ENCODE measurements around the gene TYK2.
A peak's percentile ranks its signal among the peaks of the same experiment; 100 is the strongest.
"Not testable (repeated sequence)": the region's sequence is repeated elsewhere in the genome, so short reads cannot be mapped to it uniquely, and the experiment has no call there.

The TYK2 gene

DNA sequence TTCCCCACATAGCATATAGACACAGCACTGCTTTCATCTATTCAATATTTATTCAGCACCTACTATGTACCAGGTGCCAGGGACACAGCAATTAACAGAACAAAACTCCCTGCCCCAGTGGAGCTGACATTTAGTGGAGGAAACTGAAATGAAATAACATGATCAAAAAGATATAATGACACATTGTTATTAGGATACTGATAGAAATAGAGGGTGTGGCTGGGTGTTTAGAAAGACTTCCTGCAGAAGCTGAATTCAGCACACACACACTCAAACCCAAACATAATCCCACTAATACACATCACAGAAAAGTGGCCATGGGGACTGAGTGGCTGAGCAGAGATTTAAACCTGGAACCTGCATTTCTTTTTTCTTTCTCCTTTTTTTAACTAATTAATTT is 26.7 kb upstream of the TYK2 start:
- no peak for DNase-seq

GRCh38 chr19:10406191-10406590 is 25.8 kb upstream of the TYK2 start:
- no peak for DNase-seq

- peak; percentile 58 for DNase-seq
These were observed 24.8 kb upstream of the TYK2 start for GRCh38 chr19:10404888-10405820.

- DNase-seq: peak; percentile 99
These were observed 23.0 kb upstream of the TYK2 start, which contains the start of gene CDC37 for GRCh38 chr19:10403137-10404021. CDC37 (minus strand) TSS chr19:10403542; CDS start chr19:10403479, 63 bp downstream.

DNA sequence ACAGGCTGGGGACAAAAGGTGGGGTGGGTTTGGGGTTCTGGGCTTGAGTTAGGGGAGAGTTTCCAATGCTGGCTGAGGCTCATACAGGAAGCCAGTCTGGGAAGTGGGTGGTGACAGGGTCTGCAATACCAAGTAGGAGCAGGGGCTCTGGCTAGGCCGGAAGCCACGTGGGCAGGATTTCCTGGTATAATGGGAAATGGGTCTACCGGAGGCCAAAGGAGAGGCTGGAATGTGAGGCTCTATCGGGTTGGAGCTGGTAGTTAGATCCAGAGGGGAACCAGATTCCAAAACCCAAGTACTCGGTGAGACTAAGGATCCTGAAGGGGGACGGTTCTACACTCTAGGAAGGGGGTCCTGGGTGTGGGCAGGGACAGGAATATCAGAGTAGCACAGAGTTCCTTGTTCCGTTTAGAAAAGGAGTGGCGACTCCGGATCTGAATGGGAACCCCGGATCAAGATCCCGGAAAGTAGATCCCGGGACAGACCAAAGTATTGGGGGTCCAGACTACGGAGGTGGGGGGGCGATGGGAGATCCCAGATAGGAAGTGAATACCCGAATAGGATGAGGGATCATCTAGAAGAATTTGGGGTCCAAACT is 22.2 kb upstream of the TYK2 start:
- DNase-seq: no peak

DNA sequence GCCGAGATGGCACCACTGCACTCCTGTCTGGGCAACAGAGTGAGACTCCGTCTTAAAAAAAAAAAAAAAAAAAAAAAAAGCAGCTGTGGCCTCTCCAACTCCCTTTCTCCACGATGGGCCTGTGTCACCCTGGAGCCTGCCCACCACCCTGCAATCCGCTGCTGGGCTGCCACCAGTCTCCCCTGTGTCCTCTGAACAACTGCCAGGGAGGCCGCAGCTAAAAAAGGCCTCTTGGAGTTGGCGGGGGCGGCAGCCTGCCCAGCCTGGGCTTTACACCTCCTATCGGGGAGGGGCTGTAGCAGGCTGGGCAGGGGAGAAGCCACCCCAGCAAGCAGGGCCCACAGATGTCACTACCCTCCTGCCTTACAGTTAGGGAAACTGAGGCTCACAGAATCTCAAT is 19.5 kb upstream of the TYK2 start:
- DNase-seq: no peak

GRCh38 chr19:10399340-10399739 is 19.0 kb upstream of the TYK2 start:
- DNase-seq: not testable (repeated sequence)

DNA sequence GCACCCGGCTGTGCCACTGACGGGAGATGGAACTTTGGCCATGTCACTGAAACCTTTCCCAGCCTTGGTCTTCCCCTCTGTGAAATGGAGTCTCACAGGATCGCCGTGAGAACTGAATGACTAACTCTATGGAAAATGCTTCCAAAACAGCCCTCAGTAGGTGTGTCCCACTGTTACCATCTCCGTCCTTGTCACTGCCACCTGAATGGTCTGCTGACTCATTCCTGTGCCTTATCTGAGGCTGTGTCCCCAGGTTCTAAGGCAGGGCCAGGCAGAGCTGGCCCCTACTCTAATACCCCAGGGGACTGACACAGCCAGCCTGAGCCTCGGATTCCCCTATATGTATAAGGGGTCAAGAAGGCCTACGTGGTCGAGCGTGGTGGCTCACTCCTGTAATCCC is 18.4 kb upstream of the TYK2 start:
- DNase-seq: no peak

DNA sequence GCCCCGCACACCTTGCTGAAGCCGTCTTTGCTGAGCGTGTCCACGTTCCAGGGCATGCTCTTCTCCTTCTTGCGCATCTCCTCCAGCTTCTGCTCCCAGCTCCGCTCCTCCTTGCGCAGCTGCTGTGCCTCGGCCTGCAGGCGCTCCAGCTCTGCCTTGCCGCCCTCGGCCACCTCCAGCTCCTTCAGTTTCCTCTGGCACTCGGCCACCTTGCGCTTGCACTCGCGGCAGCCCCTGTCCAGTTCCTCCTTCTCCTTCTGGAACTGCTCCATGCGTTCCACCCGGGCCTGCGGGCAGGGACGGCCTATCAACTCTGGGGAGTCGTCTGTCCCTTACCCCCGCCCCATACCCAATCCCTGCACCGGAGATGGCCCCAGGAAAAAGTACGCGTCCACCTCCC is 15.5 kb upstream of the TYK2 start:
- no peak for DNase-seq

DNA sequence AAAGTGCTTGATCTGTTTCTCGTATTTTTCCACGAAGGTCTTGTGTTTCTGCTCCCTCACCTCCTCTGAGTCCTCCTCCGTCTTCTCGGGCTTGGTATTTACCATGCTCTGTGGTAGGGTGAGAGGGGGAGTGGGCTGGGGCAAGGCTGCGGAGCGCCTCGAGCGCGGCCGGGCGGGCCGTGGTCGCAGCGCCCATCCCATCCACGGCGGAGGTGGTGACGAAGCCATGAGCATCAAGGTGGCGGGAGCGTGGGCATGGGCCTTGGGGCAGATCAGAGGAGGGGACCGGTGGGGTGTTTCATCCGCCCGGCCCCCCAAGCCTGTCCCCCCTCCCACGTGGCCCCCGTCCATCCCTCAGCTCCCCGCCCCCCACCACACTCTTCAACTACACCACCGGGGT is 15.1 kb upstream of the TYK2 start:
- DNase-seq: no peak

- no peak for DNase-seq
These were observed 14.6 kb upstream of the TYK2 start for GRCh38 chr19:10395003-10395402.

DNA sequence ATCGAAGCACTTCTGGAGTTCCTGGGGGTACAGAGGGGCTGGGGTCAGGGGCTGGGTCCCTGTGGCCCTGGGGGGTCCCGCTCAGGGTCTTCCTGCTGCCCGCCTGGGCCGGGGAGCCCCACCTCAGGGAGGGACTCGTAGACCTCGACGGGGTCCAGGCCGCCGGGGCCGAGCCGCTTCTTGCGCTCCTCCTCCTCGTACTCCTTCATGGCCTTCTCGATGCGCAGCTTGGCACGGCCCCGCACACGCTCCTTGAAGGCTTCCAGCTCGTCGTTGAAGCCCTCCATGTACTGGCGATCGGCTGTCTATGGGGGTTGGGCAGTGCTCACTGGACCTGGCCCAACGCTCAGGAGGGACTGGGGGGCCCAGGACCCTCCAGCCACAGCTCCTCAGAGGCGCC is 12.8 kb upstream of the TYK2 start:
- no peak for DNase-seq

DNA sequence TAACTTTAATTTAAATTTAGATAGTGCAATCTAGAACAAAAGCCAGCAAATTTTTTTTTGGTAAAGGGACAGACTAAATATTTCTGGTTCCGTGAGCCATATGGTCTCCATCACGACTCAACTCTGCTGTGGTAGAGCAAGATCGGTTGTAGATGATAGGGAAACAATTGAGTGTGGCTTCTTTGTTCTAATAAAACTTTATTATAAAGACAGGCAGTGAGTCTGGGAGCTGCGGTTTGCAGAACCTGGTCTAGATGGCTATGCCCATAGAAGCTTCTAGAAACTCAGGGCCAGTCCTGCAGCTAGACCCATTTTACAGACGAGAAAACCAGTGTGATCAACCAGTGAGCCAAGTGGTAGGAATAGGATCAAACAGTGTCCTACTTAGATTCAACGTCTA is 11.7 kb upstream of the TYK2 start:
- DNase-seq: no peak

DNA sequence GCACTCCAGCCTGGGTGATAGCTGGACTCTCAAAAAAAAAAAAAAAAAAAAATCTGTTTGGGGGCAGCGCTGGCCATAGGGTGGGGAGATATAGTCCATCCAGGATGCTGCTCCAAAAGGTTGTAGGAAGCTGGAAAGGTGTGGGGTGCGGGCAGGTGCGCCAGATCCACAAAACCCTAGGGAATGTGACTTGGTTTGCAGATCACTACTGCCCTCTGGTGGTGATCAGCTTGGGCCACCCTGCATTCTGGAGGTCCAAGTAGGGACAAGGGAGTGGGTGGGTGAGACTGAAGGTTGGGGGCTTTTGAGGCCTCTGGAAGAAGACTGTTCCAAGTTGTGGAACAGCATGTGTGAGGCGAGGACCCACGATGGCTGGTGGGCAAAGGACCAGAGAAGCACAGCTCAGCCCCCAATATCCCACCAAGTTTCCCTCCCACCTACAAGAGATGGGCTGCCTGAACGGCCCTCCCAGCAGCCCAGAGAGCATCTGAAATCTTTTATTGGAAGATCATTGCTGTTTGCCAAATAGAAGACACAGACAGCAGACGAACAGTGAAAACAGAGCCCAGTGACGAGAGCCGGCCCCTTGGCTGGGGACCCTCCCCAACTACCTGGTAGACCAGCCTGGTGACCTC is 10.4 kb upstream of the TYK2 start:
- DNase-seq: peak; percentile 67

DNA sequence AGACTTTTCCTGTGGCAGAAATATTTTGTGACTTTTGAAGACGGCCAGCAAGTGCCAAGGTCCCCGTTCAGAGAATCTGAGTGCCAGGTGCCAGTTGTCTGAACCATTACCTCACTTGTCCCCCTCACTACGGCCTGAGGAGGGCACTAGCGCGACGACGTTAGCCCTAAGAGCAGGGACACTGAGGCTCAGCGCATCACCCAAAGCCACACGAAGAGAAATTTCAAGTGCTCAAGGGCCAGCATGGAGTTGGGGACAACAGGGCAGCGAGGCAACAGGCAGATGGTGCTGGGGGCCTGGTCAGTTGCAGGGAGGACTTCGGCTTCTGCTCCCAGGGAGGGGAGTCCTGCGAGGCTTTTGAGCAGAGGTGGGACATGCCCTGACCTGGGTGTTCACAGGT is 9.5 kb upstream of the TYK2 start:
- DNase-seq: no peak

DNA sequence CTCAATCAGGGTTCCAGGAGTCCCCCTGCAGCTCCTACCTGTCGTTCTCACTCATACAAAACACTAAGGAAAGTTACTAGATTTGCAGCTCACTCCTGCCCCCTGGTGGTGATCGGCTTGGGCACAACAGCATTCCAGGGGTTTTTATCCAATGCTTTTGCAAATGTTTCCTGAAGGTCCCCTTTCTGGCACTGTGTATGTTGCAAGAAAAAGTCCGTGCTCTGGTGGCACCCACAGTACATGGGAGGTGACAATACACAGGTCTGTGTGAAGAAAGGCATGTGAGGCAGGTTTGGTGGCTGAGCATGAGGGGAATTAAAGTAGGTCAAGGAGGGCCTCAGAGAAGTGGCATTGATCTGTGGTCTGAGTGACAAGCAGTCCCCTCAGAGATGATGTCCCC is 8.6 kb upstream of the TYK2 start:
- peak; percentile 87 for DNase-seq

DNA sequence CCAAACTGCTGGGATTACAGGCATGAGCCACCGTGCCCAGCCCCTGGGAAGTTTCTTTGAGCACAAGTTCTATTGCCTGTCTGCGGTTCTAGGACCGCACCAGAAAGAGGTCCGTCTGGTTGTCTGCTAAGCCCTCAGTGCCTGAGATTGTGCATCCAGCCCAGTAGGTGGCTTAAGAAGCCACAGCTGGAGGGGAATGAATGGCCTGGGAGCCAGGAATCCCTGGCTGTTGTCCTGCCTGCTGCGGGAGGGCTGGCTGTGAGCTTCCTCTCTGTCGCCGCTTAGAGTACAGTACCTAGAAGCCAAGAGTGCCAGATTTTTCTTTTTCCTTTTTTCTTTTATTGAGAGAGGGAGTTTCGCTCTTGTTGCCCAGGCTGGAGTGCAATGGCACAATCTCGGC is 4.2 kb upstream of the TYK2 start:
- no peak for DNase-seq

DNA sequence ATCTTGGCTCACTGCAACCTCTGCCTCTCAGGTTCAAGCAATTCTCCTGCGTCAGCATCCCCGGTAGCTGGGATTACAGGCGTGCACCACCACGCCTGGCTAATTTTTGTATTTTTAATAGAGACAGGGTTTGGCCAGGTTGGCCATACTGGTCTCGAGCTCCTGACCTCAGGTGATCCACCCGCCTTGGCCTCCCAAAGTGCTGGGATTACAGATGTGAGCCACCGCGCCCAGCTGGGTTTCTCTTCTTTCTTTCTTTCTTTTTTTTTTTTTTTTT is 2.8 kb upstream of the TYK2 start:
- not testable (repeated sequence) for DNase-seq

DNA sequence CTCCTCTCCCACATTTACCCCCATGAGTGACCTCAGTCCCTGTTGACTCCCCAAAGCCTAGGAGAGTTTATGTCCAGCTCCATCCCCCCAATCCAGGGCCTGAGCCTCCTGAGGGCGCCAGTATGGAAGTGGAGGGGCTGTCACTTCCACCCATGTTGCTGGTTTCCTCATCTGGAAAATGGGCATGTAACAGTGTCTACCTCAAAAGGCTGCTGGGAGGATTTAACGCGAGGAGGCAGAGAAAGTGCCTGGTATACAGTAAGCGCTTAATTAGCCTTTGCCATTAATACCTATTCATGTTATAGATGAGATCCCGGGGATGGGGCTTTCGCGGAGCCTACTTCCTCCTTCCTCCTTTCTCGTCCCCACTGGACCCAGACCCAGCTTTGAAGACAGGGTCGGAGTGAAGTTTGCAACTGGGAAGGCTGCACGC is 476 bp downstream of the TYK2 start:
- no peak for DNase-seq

DNA sequence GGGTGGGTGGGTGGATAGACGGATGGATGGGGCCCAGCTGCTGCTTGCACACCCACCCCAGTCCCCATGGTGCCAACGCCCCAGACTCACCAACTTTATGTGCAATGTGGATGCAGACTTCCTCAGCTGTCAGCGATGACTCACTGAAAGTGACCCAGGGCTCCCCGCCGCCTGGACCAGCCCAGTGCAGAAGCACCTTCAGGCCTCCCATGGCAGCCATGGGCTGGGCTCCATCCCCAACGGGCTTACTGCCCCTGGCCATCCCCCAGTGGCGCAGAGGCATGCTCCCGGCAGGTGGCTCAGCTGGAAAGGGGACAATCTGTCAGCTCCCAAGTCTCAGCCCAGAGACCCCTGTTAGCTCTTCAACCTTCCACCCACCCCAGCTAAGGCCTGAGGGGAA is 2.2 kb downstream of the TYK2 start:
- DNase-seq: no peak

- DNase-seq: not testable (repeated sequence)
These were observed 3.2 kb downstream of the TYK2 start for GRCh38 chr19:10377140-10377640.

DNA sequence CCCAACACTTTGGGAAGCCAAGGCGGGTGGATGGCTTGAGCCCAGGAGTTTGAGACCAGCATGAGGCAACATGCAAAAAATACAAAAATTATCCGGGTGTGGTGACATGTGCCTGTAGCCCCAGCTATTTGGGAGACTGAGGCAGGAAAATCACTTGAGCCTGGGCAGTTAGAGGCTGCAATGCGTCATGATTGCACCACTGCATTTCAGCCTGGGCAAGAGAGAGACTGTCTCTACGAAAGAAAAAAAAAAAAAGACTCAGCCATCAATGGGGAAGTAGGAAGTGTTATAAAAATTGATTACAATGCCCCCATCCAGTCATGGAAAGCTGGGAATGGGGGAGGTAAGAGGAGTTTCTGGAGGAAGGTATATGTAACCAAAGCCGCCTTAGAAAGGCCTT is 5.4 kb downstream of the TYK2 start:
- DNase-seq: no peak

DNA sequence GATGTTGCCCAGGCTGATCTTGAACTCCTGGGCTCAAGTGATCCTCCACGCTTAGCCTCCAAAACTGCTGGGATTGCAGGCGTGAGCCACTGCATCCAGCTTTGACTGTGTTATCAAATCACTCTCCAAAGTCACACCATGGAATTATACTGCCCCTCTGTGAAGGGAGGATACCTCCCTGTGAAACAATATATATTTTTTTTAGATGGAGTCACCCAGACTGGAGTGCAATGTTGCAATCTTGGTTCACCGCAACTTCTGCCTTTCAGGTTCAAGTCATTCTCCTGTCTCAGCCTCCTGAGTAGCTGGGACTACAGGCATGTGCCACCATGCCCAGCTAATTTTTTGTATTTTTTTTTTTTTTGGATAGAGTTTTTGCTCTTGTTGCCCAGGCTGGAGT is 7.7 kb downstream of the TYK2 start:
- DNase-seq: no peak
